Caco-2 (cell line): ENCODE results near the gene TRIM46. TPM values are rescaled to one million over a fixed set of nuclear protein-coding genes. Genes with fewer than 3 reads are reported as not detected.
"Not testable (repeated sequence)": the region's sequence is repeated elsewhere in the genome, so short reads cannot be mapped to it uniquely, and the experiment has no call there.

ENCODE experiments used
- BruUV-seq: library from RNA; stranded (reverse); fragments of 400-500 nt; replicated peaks from 2 replicates; lab custom pipeline; 2021; lab: Mats Ljungman, UMichigan
- CTCF ChIA-PET: fragments of 300-600 bp; sonication (Branson Sonifier 250); formaldehyde crosslinking; loops from one replicate; lab custom pipeline; 2022; ENCODE audit warnings: antibody characterized with exemption; lab: Charles Lee
- POLR2A ChIA-PET: fragments of 300-600 bp; sonication (Branson Sonifier 250); formaldehyde crosslinking; loops from one replicate; lab custom pipeline; 2022; ENCODE audit warnings: antibody characterized with exemption; lab: Charles Lee
- DNase-seq, 2 experiments: peaks; one replicate each; pipeline versions ENCODE4 v3.0.0 to v3.0.0-alpha.2; 2020 to 2022
- H3K27me3 ChIP-seq: replicated peaks from 2 replicates; pipeline ENCODE4 v1.6.0; 2011; ENCODE audit warnings: low read length; ENCODE audit not compliant: control insufficient read depth, insufficient read depth
- H3K36me3 ChIP-seq: 2 replicates; pipeline ENCODE4 v1.5.1; 2011; ENCODE audit warnings: low read length; ENCODE audit not compliant: control insufficient read depth, insufficient read depth
- H3K4me1 ChIP-seq: fragments of 250-450 bp; sonication (Bioruptor Pico); 2 replicates; pipeline ENCODE4 v1.5.1; 2020; ENCODE audit warnings: mild to moderate bottlenecking
- H3K4me3 ChIP-seq: 2 replicates; pipeline ENCODE4 v1.5.1; 2011; ENCODE audit warnings: low read depth, mild to moderate bottlenecking, control low read depth, low read length
- H3K9me3 ChIP-seq: fragments of 250-450 bp; sonication (Bioruptor Pico); 2 replicates; pipeline ENCODE4 v1.5.1; 2020; ENCODE audit warnings: mild to moderate bottlenecking, moderate library complexity
- H3K27ac Mint-ChIP-seq: one replicate; pipeline ENCODE4 v1.8.0; 2022; ENCODE audit warnings: mixed read lengths; ENCODE audit not compliant: unreplicated experiment
- H3K27me3 Mint-ChIP-seq: one replicate; pipeline ENCODE4 v1.8.0; 2022; ENCODE audit warnings: mixed read lengths; ENCODE audit not compliant: insufficient read depth, unreplicated experiment
- H3K36me3 Mint-ChIP-seq: one replicate; pipeline ENCODE4 v1.8.0; 2022; ENCODE audit warnings: mild to moderate bottlenecking, mixed read lengths; ENCODE audit not compliant: insufficient read depth, unreplicated experiment
- H3K4me1 Mint-ChIP-seq: one replicate; pipeline ENCODE4 v1.8.0; 2022; ENCODE audit warnings: low read depth, mixed read lengths; ENCODE audit not compliant: unreplicated experiment
- H3K4me3 Mint-ChIP-seq: one replicate; pipeline ENCODE4 v1.8.0; 2022; ENCODE audit warnings: mild to moderate bottlenecking, moderate library complexity, mixed read lengths; ENCODE audit not compliant: unreplicated experiment
- H3K9me3 Mint-ChIP-seq: one replicate; pipeline ENCODE4 v1.8.0; 2022; ENCODE audit warnings: mixed read lengths; ENCODE audit not compliant: unreplicated experiment
- CTCF ChIP-seq, 2 experiments: fragments of 200-600 bp in 1 of 2; IDR thresholded peaks; 1 replicate in 1 of 2; 2 replicates in 1 of 2; pipeline versions ENCODE4 v1.5.1 to v1.8.0; 2011 to 2022; ENCODE audit warnings: antibody characterized with exemption in 1 of 2, control low read depth in 1 of 2, inconsistent platforms in 1 of 2, low read depth in 1 of 2, low read length in 1 of 2, mild to moderate bottlenecking in 1 of 2, moderate library complexity in 1 of 2; ENCODE audit not compliant: insufficient read depth in 1 of 2, severe bottlenecking in 1 of 2, unreplicated experiment in 1 of 2
- intact Hi-C: fragments of 100-400 bp; cut with micrococcal nuclease; formaldehyde crosslinking; loops from one replicate; pipeline ENCODE4 v1.10.0; 2022; ENCODE audit not compliant: unreplicated experiment
- total RNA-seq: library from RNA; stranded (reverse); gene quantifications from 2 replicates; pipeline ENCODE4 v1.2.3, GENCODE V29; 2022

Gene TRIM46
- total RNA-seq, 1 experiment from 2014 or later, result 0.11 TPM

- no peaks in the 10 kb centered on the region for H3K9me3 Mint-ChIP-seq
- intact Hi-C loops, result no loop called here
- POLR2A ChIA-PET, result interaction anchor here (0.7 kb wide), 1 partner anchor 11 kb away, joined by 3 read pairs; no protein-coding TSS in a partner anchor
- BruUV-seq, result no TSS peak
- no peak overlapping the region for H3K4me3 Mint-ChIP-seq
- H3K27ac Mint-ChIP-seq, result no peak overlapping the region
- Histone ChIP-seq H3K27me3 (no peaks in the 10 kb centered on the region), H3K4me1 (no peaks in the 10 kb centered on the region), H3K36me3 (peaks cover 2% of the 10 kb centered on the region; the same call in 1 of the 2 replicates), H3K4me3 (no peak overlapping the region), H3K9me3 (no peaks in the 10 kb centered on the region)
- H3K4me1 Mint-ChIP-seq, result no peaks in the 10 kb centered on the region
- peaks cover 22% of the 10 kb centered on the region for H3K36me3 Mint-ChIP-seq
- CTCF ChIA-PET, result interaction anchor here (1.7 kb wide), 1 partner anchor 31 kb away, joined by 6 read pairs; the partner anchor contains the start of gene KRTCAP2
- no peak for DNase-seq
- TF ChIP-seq CTCF (IDR thresholded peaks at IDR 0.05; ENCODE audit: insufficient read depth in 1 of 2, low read depth in 1 of 2, low read length in 1 of 2, severe bottlenecking in 1 of 2, unreplicated experiment in 1 of 2), result no peak
- no peaks in the 10 kb centered on the region for H3K27me3 Mint-ChIP-seq
These were observed 31.9 kb upstream of the TRIM46 start for GRCh38 chr1:155141749-155142148.

- Mint-ChIP-seq H3K4me1 (no peaks in the 10 kb centered on the region), H3K4me3 (no peak overlapping the region), H3K36me3 (peaks cover 1% of the 10 kb centered on the region), H3K27ac (no peak overlapping the region), H3K27me3 (peaks cover 6% of the 10 kb centered on the region), H3K9me3 (no peaks in the 10 kb centered on the region)
- BruUV-seq, result no TSS peak
- no peaks in the 10 kb centered on the region for H3K36me3 ChIP-seq
- no peaks in the 10 kb centered on the region for H3K27me3 ChIP-seq
- ChIA-PET CTCF (interaction anchor here (0.6 kb wide), 2 partner anchors 22 to 27 kb away, joined by 3 to 4 read pairs; partner anchors contain the start of gene KRTCAP2), POLR2A (interaction anchor here (0.6 kb wide), 1 partner anchor 113 kb away, joined by 5 read pairs; no protein-coding TSS in a partner anchor)
- no peak for DNase-seq
- TF ChIP-seq CTCF (IDR thresholded peaks at IDR 0.05; ENCODE audit: insufficient read depth in 1 of 2, low read depth in 1 of 2, low read length in 1 of 2, severe bottlenecking in 1 of 2, unreplicated experiment in 1 of 2), result no peak
- no peaks in the 10 kb centered on the region for H3K9me3 ChIP-seq
- H3K4me1 ChIP-seq, result no peaks in the 10 kb centered on the region
- no peak overlapping the region for H3K4me3 ChIP-seq
- intact Hi-C loops, result no loop called here
These were observed 28.2 kb upstream of the TRIM46 start for GRCh38 chr1:155145491-155145890.

GRCh38 chr1:155155996-155156643 lies 17.5 kb upstream of the TRIM46 start:
- H3K4me3 ChIP-seq, H3K36me3 Mint-ChIP-seq, H3K36me3 ChIP-seq, H3K27ac Mint-ChIP-seq, H3K9me3 Mint-ChIP-seq, POLR2A ChIA-PET, H3K27me3 Mint-ChIP-seq, H3K4me1 Mint-ChIP-seq, H3K4me1 ChIP-seq, intact Hi-C loops, DNase-seq, H3K9me3 ChIP-seq, H3K27me3 ChIP-seq, H3K4me3 Mint-ChIP-seq, BruUV-seq: not testable (repeated sequence)
- CTCF ChIA-PET, result interaction anchor here (2.0 kb wide), 1 partner anchor 11 kb away, joined by 9 read pairs; no protein-coding TSS in a partner anchor
